HEK293 (cell line): ENCODE data around the gene ADRB1.

ENCODE experiments used
- CTCF ChIA-PET: fragments of 350-600 bp; formaldehyde crosslinking; extraction: SDS; loops from one replicate; lab custom pipeline; 2021; ENCODE audit warnings: antibody characterized with exemption; lab: Yijun Ruan, JAX
- POLR2A ChIA-PET: fragments of 300-600 bp; formaldehyde crosslinking; extraction: SDS; loops from one replicate; lab custom pipeline; 2020; ENCODE audit warnings: antibody characterized with exemption, inconsistent platforms; lab: Yijun Ruan, JAX
- H3K27ac ChIP-seq: fragments of 200-500 bp; sonication (Bioruptor generic); 2 replicates; pipeline ENCODE4 v1.5.1; 2014; ENCODE audit warnings: low read depth, low read length, control low read depth, inconsistent platforms; ENCODE audit errors: extremely low read depth
- H3K36me3 ChIP-seq, 2 experiments: fragments of 200-500 bp in 1 of 2; sonication (Bioruptor generic) in 1 of 2; 1 replicate in 1 of 2; 2 replicates in 1 of 2; pipeline ENCODE4 v1.5.1; 2014 to 2017; ENCODE audit warnings: inconsistent platforms in 2 of 2, low read length in 2 of 2; ENCODE audit not compliant: control insufficient read depth in 2 of 2, insufficient read depth in 1 of 2
- H3K4me1 ChIP-seq: fragments of 200-500 bp; sonication (Bioruptor generic); 2 replicates; pipeline ENCODE4 v1.5.1; 2014; ENCODE audit warnings: mild to moderate bottlenecking, low read length, inconsistent platforms; ENCODE audit not compliant: control insufficient read depth, insufficient read depth
- H3K4me3 ChIP-seq: 2 replicates; pipeline ENCODE4 v1.5.1; 2011; ENCODE audit warnings: low read depth, mild to moderate bottlenecking, control low read depth, low read length, moderate library complexity
- H3K9me3 ChIP-seq: fragments of 200-500 bp; sonication (Bioruptor generic); 2 replicates; pipeline ENCODE4 v1.5.1; 2014; ENCODE audit warnings: low read depth, low read length, inconsistent platforms; ENCODE audit not compliant: control insufficient read depth, insufficient read depth
- BCL11A ChIP-seq: fragments of 450-650 bp; formaldehyde crosslinking; IDR thresholded peaks from 2 replicates; pipeline ENCODE4 v1.5.1; 2016; ENCODE audit warnings: low read depth, missing biosample characterization, missing genetic modification characterization
- BCL11B ChIP-seq: fragments of 450-650 bp; formaldehyde crosslinking; IDR thresholded peaks from 2 replicates; pipeline ENCODE4 v1.5.1; 2016; ENCODE audit warnings: low read depth, missing biosample characterization, missing genetic modification characterization
- GLIS1 ChIP-seq: fragments of 450-650 bp; formaldehyde crosslinking; IDR thresholded peaks from 2 replicates; pipeline ENCODE4 v1.5.1; 2016; ENCODE audit warnings: missing biosample characterization, missing genetic modification characterization
- KLF10 ChIP-seq: fragments of 450-650 bp; IDR thresholded peaks from 2 replicates; pipeline ENCODE4 v1.5.1; 2018; ENCODE audit warnings: missing biosample characterization, mild to moderate bottlenecking, missing genetic modification characterization
- PRDM4 ChIP-seq: fragments of 450-650 bp; formaldehyde crosslinking; IDR thresholded peaks from 2 replicates; pipeline ENCODE4 v1.5.1; 2017; ENCODE audit warnings: missing biosample characterization, missing genetic modification characterization
- ZBTB1 ChIP-seq: fragments of 450-650 bp; formaldehyde crosslinking; IDR thresholded peaks from 2 replicates; pipeline ENCODE4 v1.5.1; 2016; ENCODE audit warnings: missing biosample characterization, missing genetic modification characterization
- ZNF174 ChIP-seq: fragments of 450-650 bp; formaldehyde crosslinking; IDR thresholded peaks from 2 replicates; pipeline ENCODE4 v1.5.0; 2017; ENCODE audit warnings: missing biosample characterization, mild to moderate bottlenecking, missing genetic modification characterization
- ZNF175 ChIP-seq: fragments of 450-650 bp; formaldehyde crosslinking; IDR thresholded peaks from 2 replicates; pipeline ENCODE4 v1.5.1; 2016; ENCODE audit warnings: missing biosample characterization, missing genetic modification characterization
- ZNF202 ChIP-seq: fragments of 450-650 bp; formaldehyde crosslinking; IDR thresholded peaks from 2 replicates; pipeline ENCODE4 v1.5.1; 2016; ENCODE audit warnings: missing biosample characterization, missing genetic modification characterization, borderline replicate concordance
- ZNF302 ChIP-seq: fragments of 450-650 bp; formaldehyde crosslinking; IDR thresholded peaks from 2 replicates; pipeline ENCODE4 v1.5.1; 2016; ENCODE audit warnings: missing biosample characterization, missing genetic modification characterization, low read depth
- ZNF335 ChIP-seq: fragments of 450-650 bp; formaldehyde crosslinking; conservative IDR thresholded peaks from 2 replicates; pipeline ENCODE4 v1.5.1; 2016; ENCODE audit warnings: missing biosample characterization, missing genetic modification characterization
- ZNF449 ChIP-seq: fragments of 450-650 bp; formaldehyde crosslinking; IDR thresholded peaks from 2 replicates; pipeline ENCODE4 v1.5.1; 2017; ENCODE audit warnings: missing biosample characterization, mild to moderate bottlenecking, missing genetic modification characterization, moderate library complexity
- ZNF555 ChIP-seq: fragments of 450-650 bp; formaldehyde crosslinking; conservative IDR thresholded peaks from 2 replicates; pipeline ENCODE4 v1.5.1; 2017; ENCODE audit warnings: missing biosample characterization, mild to moderate bottlenecking, missing genetic modification characterization, inconsistent platforms
- ZNF561 ChIP-seq: fragments of 450-650 bp; IDR thresholded peaks from 2 replicates; pipeline ENCODE4 v1.5.1; 2018; ENCODE audit warnings: missing biosample characterization, missing genetic modification characterization, borderline replicate concordance
- ZNF623 ChIP-seq: fragments of 450-650 bp; formaldehyde crosslinking; IDR thresholded peaks from 2 replicates; pipeline ENCODE4 v1.5.1; 2016; ENCODE audit warnings: missing biosample characterization, missing genetic modification characterization
- ZNF626 ChIP-seq: fragments of 450-650 bp; sonication (Bioruptor Pico); formaldehyde crosslinking; IDR thresholded peaks from 2 replicates; pipeline ENCODE4 v1.5.1; 2018; ENCODE audit warnings: missing biosample characterization, missing genetic modification characterization, inconsistent platforms

Gene ADRB1

DNA sequence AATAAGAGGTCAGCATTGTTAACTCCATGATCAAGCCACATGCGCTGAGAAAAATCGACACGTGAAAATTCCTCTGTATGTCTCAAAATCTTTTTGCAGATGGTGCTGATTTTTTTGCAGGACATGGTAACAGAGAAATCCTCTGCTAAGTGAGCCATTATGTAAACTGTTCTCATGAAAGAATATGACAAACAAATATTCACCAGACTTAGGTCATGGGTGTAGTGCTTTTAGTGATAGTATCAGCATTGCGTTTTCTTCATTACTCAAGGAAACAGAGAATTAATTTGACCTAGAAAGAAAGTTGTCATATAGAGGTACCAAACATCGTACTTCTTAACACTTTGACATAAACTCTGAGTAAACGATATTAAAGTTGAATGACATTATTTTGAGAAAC is 34.7 kb downstream of the ADRB1 start:
- Histone ChIP-seq H3K36me3 (no peaks in the 10 kb centered on the region), H3K27ac (no peak overlapping the region), H3K9me3 (no peaks in the 10 kb centered on the region), H3K4me3 (no peak overlapping the region), H3K4me1 (0 out of 2 replicates have a peak, but pooled peaks cover 3% of the 10 kb centered on the region)
- ChIA-PET POLR2A (no interaction called here), CTCF (no interaction called here)
- TF ChIP-seq ZNF202 (tag by site-specific recombination) (no peak), KLF10 (tag by site-specific recombination) (no peak), BCL11A (tag by site-specific recombination) (no peak)

DNA sequence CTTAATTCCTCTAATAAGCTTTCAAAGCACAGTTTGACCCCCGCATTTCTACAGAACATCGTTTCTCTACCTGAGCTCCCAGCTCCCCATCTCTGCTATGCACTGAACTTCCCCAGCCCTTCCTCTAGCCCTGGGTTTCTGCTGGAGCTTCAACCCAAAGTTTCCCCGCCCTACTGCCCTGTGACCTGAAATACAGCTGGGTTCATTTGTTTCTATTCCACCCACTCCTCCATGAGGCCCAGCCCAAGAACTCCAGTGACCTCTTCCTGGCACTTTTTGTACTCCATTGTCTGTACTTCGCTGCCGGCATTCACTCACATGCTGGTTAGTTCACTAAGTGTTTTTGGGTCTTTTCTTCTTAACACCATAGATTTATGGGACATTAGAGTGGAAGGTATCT is 35.8 kb downstream of the ADRB1 start:
- ChIA-PET CTCF (no interaction called here), POLR2A (no interaction called here)
- no peaks in the 10 kb centered on the region for H3K9me3 ChIP-seq
- TF ChIP-seq BCL11B (tag by site-specific recombination): no peak
- TF ChIP-seq ZNF335 (tag by site-specific recombination): no peak
- TF ChIP-seq ZNF623 (tag by site-specific recombination): no peak
- no peak for TF ChIP-seq ZNF175 (tag by site-specific recombination)
- no peak for TF ChIP-seq ZNF302 (tag by site-specific recombination)
- no peak for TF ChIP-seq ZNF555 (tag by site-specific recombination)
- no peak for TF ChIP-seq GLIS1 (tag by site-specific recombination)
- no peak for TF ChIP-seq PRDM4 (tag by site-specific recombination)
- TF ChIP-seq ZNF561 (tag by site-specific recombination): no peak
- TF ChIP-seq ZNF626 (tag by site-specific recombination): no peak
- no peak for TF ChIP-seq ZBTB1 (tag by site-specific recombination)
- H3K27ac ChIP-seq: no peak overlapping the region
- no peaks in the 10 kb centered on the region for H3K36me3 ChIP-seq
- H3K4me1 ChIP-seq: 0 out of 2 replicates have a peak, but pooled peaks cover 3% of the 10 kb centered on the region
- H3K4me3 ChIP-seq: no peak overlapping the region

GRCh38 chr10:114081911-114082583 is 38.4 kb downstream of the ADRB1 start:
- Histone ChIP-seq H3K27ac (no peak overlapping the region), H3K4me3 (no peak overlapping the region), H3K36me3 (no peaks in the 10 kb centered on the region), H3K9me3 (no peaks in the 10 kb centered on the region), H3K4me1 (0 out of 2 replicates have a peak, but pooled peaks cover 3% of the 10 kb centered on the region)
- TF ChIP-seq ZNF449 (tag by site-specific recombination) (peak; percentile 18; the same call in 1 of the 2 replicates), ZNF174 (tag by site-specific recombination) (no peak)
- POLR2A ChIA-PET: interaction anchor here (0.6 kb wide), 1 partner anchor 295 kb away, joined by 3 read pairs; no protein-coding TSS in a partner anchor
- CTCF ChIA-PET: interaction anchor here (0.6 to 1.0 kb wide), 2 partner anchors 19 to 283 kb away, joined by 3 read pairs; no protein-coding TSS in a partner anchor
